HepG2 (cell line): ENCODE data around the gene KLHL35. TPM values are rescaled to one million over a fixed set of nuclear protein-coding genes. Genes with fewer than 3 reads are reported as not detected.
A peak's percentile ranks its signal among the peaks of the same experiment; 100 is the strongest.

Experiments
- BHLHE40 ChIP-seq: IDR thresholded peaks from 2 replicates; pipeline ENCODE4 v1.6.1; 2011; ENCODE audit warnings: low read length, improper control_type of control experiment
- CCAR2 ChIP-seq: fragments of 200-400 bp; formaldehyde crosslinking; optimal IDR thresholded peaks from 2 replicates; pipeline ENCODE3; 2018; ENCODE audit warnings: low read depth, mild to moderate bottlenecking, low read length, moderate library complexity
- FOXC1 ChIP-seq: sonication (generic); formaldehyde crosslinking; IDR thresholded peaks from 2 replicates; pipeline ENCODE4 v1.8.0; 2022; ENCODE audit warnings: mild to moderate bottlenecking, missing genetic modification reagents, borderline replicate concordance
- KLF13 ChIP-seq: sonication (generic); formaldehyde crosslinking; IDR thresholded peaks from 2 replicates; pipeline ENCODE4 v1.4.0; 2020; ENCODE audit warnings: mild to moderate bottlenecking, missing genetic modification reagents
- MAZ ChIP-seq, 2 experiments: sonication (generic) in 1 of 2; formaldehyde crosslinking in 1 of 2; IDR thresholded peaks; 2 replicates each; pipeline versions ENCODE4 v1.5.0 to v1.6.1; 2012 to 2020; ENCODE audit warnings: low read depth in 2 of 2, mild to moderate bottlenecking in 2 of 2, borderline replicate concordance in 1 of 2, improper control_type of control experiment in 1 of 2, low read length in 1 of 2, missing genetic modification reagents in 1 of 2, moderate library complexity in 1 of 2
- MED13 ChIP-seq: sonication (generic); formaldehyde crosslinking; IDR thresholded peaks from 2 replicates; pipeline ENCODE4 v1.5.0; 2020; ENCODE audit warnings: missing genetic modification reagents
- REL ChIP-seq: sonication (generic); formaldehyde crosslinking; conservative IDR thresholded peaks from 2 replicates; pipeline ENCODE4 v1.8.0; 2022; ENCODE audit warnings: mild to moderate bottlenecking, missing genetic modification reagents, moderate library complexity
- REXO4 ChIP-seq: sonication (generic); formaldehyde crosslinking; IDR thresholded peaks from 2 replicates; pipeline ENCODE4 v1.8.0; 2022; ENCODE audit warnings: missing genetic modification reagents, mild to moderate bottlenecking, borderline replicate concordance
- RNF219 ChIP-seq: sonication (generic); formaldehyde crosslinking; IDR thresholded peaks from 2 replicates; pipeline ENCODE4 v1.5.0; 2020; ENCODE audit warnings: mild to moderate bottlenecking, missing genetic modification reagents
- SNAPC4 ChIP-seq: sonication (generic); formaldehyde crosslinking; IDR thresholded peaks from 2 replicates; pipeline ENCODE4 v1.4.0; 2020; ENCODE audit warnings: mild to moderate bottlenecking, missing genetic modification reagents
- SP140L ChIP-seq: sonication (generic); formaldehyde crosslinking; IDR thresholded peaks from 2 replicates; pipeline ENCODE4 v1.4.0; 2020; ENCODE audit warnings: missing genetic modification reagents, borderline replicate concordance
- SP2 ChIP-seq: sonication (generic); formaldehyde crosslinking; IDR thresholded peaks from 2 replicates; pipeline ENCODE4 v1.5.1; 2020; ENCODE audit warnings: mild to moderate bottlenecking, missing genetic modification reagents
- SRSF9 ChIP-seq: fragments of 200-400 bp; formaldehyde crosslinking; IDR thresholded peaks from 2 replicates; pipeline ENCODE4 v1.6.1; 2018; ENCODE audit warnings: borderline replicate concordance, mild to moderate bottlenecking, low read depth, low read length; ENCODE audit not compliant: insufficient read depth, poor library complexity, severe bottlenecking
- ZEB1 ChIP-seq: IDR thresholded peaks from 2 replicates; pipeline ENCODE4 v1.6.1; 2012; ENCODE audit warnings: mild to moderate bottlenecking, low read depth, inconsistent platforms; ENCODE audit not compliant: insufficient replicate concordance
- ZNF678 ChIP-seq: sonication (generic); formaldehyde crosslinking; IDR thresholded peaks from 2 replicates; pipeline ENCODE4 v1.4.0; 2020; ENCODE audit warnings: mild to moderate bottlenecking, missing genetic modification reagents
- ZNF782 ChIP-seq: sonication (generic); formaldehyde crosslinking; IDR thresholded peaks from 2 replicates; pipeline ENCODE4 v1.4.0; 2020; ENCODE audit warnings: missing genetic modification reagents, mild to moderate bottlenecking, borderline replicate concordance
- ZNF784 ChIP-seq: sonication (generic); formaldehyde crosslinking; IDR thresholded peaks from 2 replicates; pipeline ENCODE4 v1.5.1; 2020; ENCODE audit warnings: missing genetic modification reagents, mild to moderate bottlenecking, borderline replicate concordance
- ZSCAN25 ChIP-seq: sonication (generic); formaldehyde crosslinking; IDR thresholded peaks from 2 replicates; pipeline ENCODE4 v1.8.0; 2022; ENCODE audit warnings: mild to moderate bottlenecking, missing genetic modification reagents
- polyA plus RNA-seq, 8 experiments: library from polyadenylated mRNA; depleted of rRNA in 3 of 8; stranded (reverse) in 7 of 8; unstranded in 1 of 8; fragments of >200 nt; fragmentation: Illumina TruSeq in 4 of 8; extraction: Trizol in 4 of 8; gene quantifications; 2 replicates each; pipeline versions ENCODE4 v1.2.1 to v1.2.3, GENCODE V29; 2011 to 2016; ENCODE audit warnings: low read depth in 4 of 8, missing spikeins in 1 of 8, mixed read lengths in 1 of 8; ENCODE audit not compliant: insufficient read depth in 1 of 8
- total RNA-seq, 5 experiments: library from RNA; depleted of rRNA; stranded (reverse); fragments of >200 nt; fragmentation: Illumina TruSeq; extraction: Trizol; gene quantifications; 2 replicates each; pipeline ENCODE4 v1.2.3, GENCODE V29; 2016; ENCODE audit warnings: low read depth in 1 of 5

KLHL35 gene
- total and polyA plus RNA-seq, 2 of the 13 experiments (the other 11 are each of a cell fraction or from before 2014, with no cell fraction given), result not detected

- no peak for TF ChIP-seq REXO4 (CRISPR knock-in tag)
- peak; percentile 89 for TF ChIP-seq ZNF782 (CRISPR knock-in tag)
- TF ChIP-seq SRSF9, result no peak
- TF ChIP-seq REL (CRISPR knock-in tag), result 0 out of 2 replicates have a peak, but pooled peaks have one; percentile 70
- no peak for TF ChIP-seq CCAR2
- TF ChIP-seq ZNF784 (CRISPR knock-in tag), result peak; percentile 91
- TF ChIP-seq RNF219, result no peak
- TF ChIP-seq SP2 (CRISPR knock-in tag), result peak; percentile 51
- TF ChIP-seq ZSCAN25, result 0 out of 2 replicates have a peak, but pooled peaks have one; percentile 58
- peak; percentile 70 for TF ChIP-seq MED13 (CRISPR knock-in tag)
- TF ChIP-seq FOXC1 (CRISPR knock-in tag), result peak; percentile 87; the same call in 1 of the 2 replicates
- TF ChIP-seq SP140L (CRISPR knock-in tag), result peak; percentile 92; the same call in 1 of the 2 replicates
- TF ChIP-seq SNAPC4 (CRISPR knock-in tag), result peak; percentile 91
- no peak for TF ChIP-seq MAZ (IDR thresholded peaks at IDR 0.05; ENCODE audit: borderline replicate concordance, low read depth, low read length)
- TF ChIP-seq MAZ (CRISPR knock-in tag; IDR thresholded peaks at IDR 0.05; ENCODE audit: low read depth), result peak; percentile 81
- 0 out of 2 replicates have a peak, but pooled peaks have one; percentile 60 for TF ChIP-seq KLF13 (CRISPR knock-in tag)
- TF ChIP-seq ZEB1, result peak; percentile 40
- TF ChIP-seq BHLHE40, result peak; percentile 49; the same call in 1 of the 2 replicates
- peak; percentile 91; the same call in 1 of the 2 replicates for TF ChIP-seq ZNF678 (CRISPR knock-in tag)
Observed at GRCh38 chr11:75399344-75400145, 33.5 kb downstream of the KLHL35 start, which contains the start of gene RPS3 (continued).
